ENCODE data around the gene CA9. TPM values are rescaled to one million over a fixed set of nuclear protein-coding genes. Genes with fewer than 3 reads are reported as not detected.
A peak's percentile ranks its signal among the peaks of the same experiment; 100 is the strongest.

CA9 gene
- total RNA-seq, 4 donors from 2014 or later: not detected

GRCh38 chr9:35680331-35681105 is 6.8 kb downstream of the CA9 start:
- intact Hi-C loops (cut with DNase I; ENCODE audit: low total_unique reads): no loop called here
- in situ Hi-C loops (cut with MboI; ENCODE audit: low pct_ligation_motif_present in 1 of 4, low pct_unique_long_range_greater_than_20kb in 1 of 4, low sequenced_read_pairs in 3 of 4): loop anchor here in 1 of 4 donors (25.0 kb wide), 1 partner anchor 693 kb away; the partner anchor contains the start of gene DNAJB5
- H3K36me3 ChIP-seq: peaks cover 0 to 6% (median 0%) of the 10 kb centered on the region in 4 donors
- DNase-seq: no peak
- no peaks in the 10 kb centered on the region for H3K9me3 ChIP-seq
- peak overlapping the region; percentile 24 to 95 (median 92) for H3K27ac ChIP-seq
- H3K4me3 ChIP-seq: no peak overlapping the region
- WGBS, 2 donors (ENCODE audit: low coverage in 1 of 2): 40 to 64% methylated on average over 1 to 15 of the region's 15 CpGs
- H3K4me1 ChIP-seq: peaks cover 6 to 16% (median 9%) of the 10 kb centered on the region in 4 donors
- no peaks in the 10 kb centered on the region for H3K27me3 ChIP-seq
- TF ChIP-seq POLR2AphosphoS5 (IDR thresholded peaks at IDR 0.05) (peak in 1 of 3 donors; percentile 65), POLR2A (IDR thresholded peaks at IDR 0.05) (no peak)

DNA sequence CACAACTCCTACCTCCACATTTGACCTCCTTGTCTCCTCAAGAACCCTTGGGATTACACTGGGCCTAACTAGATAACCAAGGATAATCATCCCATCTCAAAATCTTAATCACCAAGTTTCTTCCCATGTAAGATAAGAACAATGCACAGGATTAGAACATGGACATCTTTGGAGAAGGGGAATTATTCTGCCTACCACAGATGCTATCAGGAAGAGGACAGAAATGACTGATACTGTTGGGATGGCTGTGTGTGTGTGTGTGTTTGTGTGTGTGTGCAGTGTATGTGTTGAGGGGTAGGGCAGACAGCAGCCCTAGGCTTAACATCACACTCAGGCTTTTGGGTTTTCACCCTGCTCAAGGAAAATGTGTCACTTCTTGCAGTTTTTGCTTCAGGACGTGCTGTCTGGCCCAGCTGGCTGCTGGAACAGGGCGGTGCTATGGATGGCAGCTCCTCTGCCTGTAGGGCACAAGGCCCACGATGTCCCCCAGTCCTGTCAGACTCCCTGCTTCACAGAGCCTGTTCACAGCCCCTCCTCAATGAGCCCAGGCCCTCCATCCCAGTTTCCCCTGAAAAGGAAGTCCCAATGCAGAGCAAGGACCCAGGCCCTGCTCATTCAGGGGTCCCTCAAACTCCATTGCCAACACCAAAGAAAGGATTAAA is 7.7 kb downstream of the CA9 start:
- Histone ChIP-seq H3K27ac (peak overlapping the region; percentile 29 to 95 (median 92)), H3K36me3 (peaks cover 0 to 6% (median 0%) of the 10 kb centered on the region in 4 donors), H3K9me3 (no peaks in the 10 kb centered on the region), H3K4me1 (peaks cover 0 to 12% (median 0%) of the 10 kb centered on the region in 4 donors), H3K4me3 (no peak overlapping the region), H3K27me3 (no peaks in the 10 kb centered on the region)
- 68 to 100% methylated on average over 1 to 3 of the region's 3 CpGs for WGBS, 2 donors (ENCODE audit: low coverage in 1 of 2)
- DNase-seq: no peak
- in situ Hi-C loops (cut with MboI; ENCODE audit: low pct_ligation_motif_present in 1 of 4, low pct_unique_long_range_greater_than_20kb in 1 of 4, low sequenced_read_pairs in 3 of 4): loop anchor here in 1 of 4 donors (25.0 kb wide), 1 partner anchor 694 kb away; the partner anchor contains the start of gene DNAJB5
- intact Hi-C loops (cut with DNase I; ENCODE audit: low total_unique reads): no loop called here
- TF ChIP-seq POLR2AphosphoS5 (IDR thresholded peaks at IDR 0.05) (peak in 1 of 3 donors; percentile 46), POLR2A (IDR thresholded peaks at IDR 0.05) (no peak)

DNA sequence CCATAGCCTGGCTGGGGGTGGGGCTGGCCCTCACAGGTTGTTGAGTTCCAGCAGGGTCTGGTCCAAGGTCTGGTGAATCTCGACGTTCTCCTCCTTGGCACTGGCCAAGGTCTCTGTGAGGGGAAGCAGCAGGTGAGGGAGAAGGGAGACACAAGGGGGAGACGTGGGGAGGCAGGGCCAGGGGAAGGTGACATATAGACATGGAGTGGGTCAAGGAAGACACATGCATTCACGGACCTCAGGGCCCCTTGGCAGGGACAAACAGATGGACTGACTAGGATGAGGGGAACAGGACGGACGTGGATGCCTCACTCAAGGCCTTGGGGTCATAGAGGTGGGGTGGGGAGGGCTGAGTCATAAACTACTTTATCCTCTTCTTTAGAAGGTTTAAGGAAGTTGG is 8.3 kb downstream of the CA9 start:
- Histone ChIP-seq H3K9me3 (no peaks in the 10 kb centered on the region), H3K4me3 (no peak overlapping the region), H3K36me3 (peaks cover 0 to 6% (median 0%) of the 10 kb centered on the region in 4 donors), H3K4me1 (peaks cover 0 to 11% (median 0%) of the 10 kb centered on the region in 4 donors), H3K27ac (peak overlapping the region; percentile 29 to 95 (median 92)), H3K27me3 (no peaks in the 10 kb centered on the region)
- DNase-seq: no peak
- in situ Hi-C loops (cut with MboI; ENCODE audit: low pct_ligation_motif_present in 1 of 4, low pct_unique_long_range_greater_than_20kb in 1 of 4, low sequenced_read_pairs in 3 of 4) (loop anchor here in 1 of 4 donors (25.0 kb wide), 1 partner anchor 695 kb away; the partner anchor contains the start of gene DNAJB5), intact Hi-C loops (cut with DNase I; ENCODE audit: low total_unique reads) (no loop called here)
- TF ChIP-seq POLR2AphosphoS5 (IDR thresholded peaks at IDR 0.05): peak in 1 of 3 donors; percentile 11
- TF ChIP-seq EP300 (IDR thresholded peaks at IDR 0.05; ENCODE audit: low read depth): no peak
- TF ChIP-seq, protein P1, sequence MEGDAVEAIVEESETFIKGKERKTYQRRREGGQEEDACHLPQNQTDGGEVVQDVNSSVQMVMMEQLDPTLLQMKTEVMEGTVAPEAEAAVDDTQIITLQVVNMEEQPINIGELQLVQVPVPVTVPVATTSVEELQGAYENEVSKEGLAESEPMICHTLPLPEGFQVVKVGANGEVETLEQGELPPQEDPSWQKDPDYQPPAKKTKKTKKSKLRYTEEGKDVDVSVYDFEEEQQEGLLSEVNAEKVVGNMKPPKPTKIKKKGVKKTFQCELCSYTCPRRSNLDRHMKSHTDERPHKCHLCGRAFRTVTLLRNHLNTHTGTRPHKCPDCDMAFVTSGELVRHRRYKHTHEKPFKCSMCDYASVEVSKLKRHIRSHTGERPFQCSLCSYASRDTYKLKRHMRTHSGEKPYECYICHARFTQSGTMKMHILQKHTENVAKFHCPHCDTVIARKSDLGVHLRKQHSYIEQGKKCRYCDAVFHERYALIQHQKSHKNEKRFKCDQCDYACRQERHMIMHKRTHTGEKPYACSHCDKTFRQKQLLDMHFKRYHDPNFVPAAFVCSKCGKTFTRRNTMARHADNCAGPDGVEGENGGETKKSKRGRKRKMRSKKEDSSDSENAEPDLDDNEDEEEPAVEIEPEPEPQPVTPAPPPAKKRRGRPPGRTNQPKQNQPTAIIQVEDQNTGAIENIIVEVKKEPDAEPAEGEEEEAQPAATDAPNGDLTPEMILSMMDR (IDR thresholded peaks at IDR 0.05): no peak
- no peak for TF ChIP-seq POLR2A (IDR thresholded peaks at IDR 0.05)
- WGBS, 2 donors (ENCODE audit: low coverage in 1 of 2): 86% methylated on average over 6 of the region's 6 CpGs; no CpG with 5 or more reads in 1 of the 2 donors

GRCh38 chr9:35682520-35683315 is 9.0 kb downstream of the CA9 start:
- in situ Hi-C loops (cut with MboI; ENCODE audit: low pct_ligation_motif_present in 1 of 4, low pct_unique_long_range_greater_than_20kb in 1 of 4, low sequenced_read_pairs in 3 of 4) (loop anchor here in 1 of 4 donors (25.0 kb wide), 1 partner anchor 695 kb away; the partner anchor contains the start of gene DNAJB5), intact Hi-C loops (cut with DNase I; ENCODE audit: low total_unique reads) (no loop called here)
- no peak for DNase-seq
- H3K36me3 ChIP-seq: peaks cover 0 to 6% (median 0%) of the 10 kb centered on the region in 4 donors
- TF ChIP-seq POLR2A (IDR thresholded peaks at IDR 0.05) (no peak), POLR2AphosphoS5 (IDR thresholded peaks at IDR 0.05) (peak in 1 of 3 donors; percentile 4)
- TF ChIP-seq, protein P1 (IDR thresholded peaks at IDR 0.05): no peak
- no peak overlapping the region for H3K4me3 ChIP-seq
- no peaks in the 10 kb centered on the region for H3K27me3 ChIP-seq
- peaks cover 0 to 11% (median 0%) of the 10 kb centered on the region in 4 donors for H3K4me1 ChIP-seq
- H3K27ac ChIP-seq: peak overlapping the region; percentile 28 to 95 (median 92)
- WGBS, 2 donors (ENCODE audit: low coverage in 1 of 2): 73 to 87% methylated on average over 5 to 10 of the region's 10 CpGs
- H3K9me3 ChIP-seq: no peaks in the 10 kb centered on the region

Measured in transverse colon (tissue), 4 donors.